H1 (cell line): ENCODE data around the gene AGBL1. TPM values are rescaled to one million over a fixed set of nuclear protein-coding genes. Genes with fewer than 3 reads are reported as not detected.

Experiments used
- CTCF ChIA-PET: fragments of 300-600 bp; sonication (Branson Sonifier 250); formaldehyde crosslinking; loops from one replicate; lab custom pipeline; 2021; ENCODE audit not compliant: partially characterized antibody; lab: Charles Lee
- POLR2A ChIA-PET: fragments of 300-600 bp; sonication (Branson Sonifier 250); formaldehyde crosslinking; loops from one replicate; lab custom pipeline; 2021; ENCODE audit warnings: inconsistent platforms; ENCODE audit not compliant: partially characterized antibody; lab: Charles Lee
- DNase-seq, 2 experiments: peaks; one replicate each; pipeline versions ENCODE4 v3.0.0 to v3.0.0-alpha.2; 2010 to 2022; ENCODE audit warnings: low spot score in 2 of 2, low read depth in 1 of 2, mixed read lengths in 1 of 2
- FAIRE-seq: peaks from 2 replicates; lab custom pipeline; 2011; peaks lifted over from hg19 to GRCh38; lab: Jason Lieb, UNC
- H2AFZ ChIP-seq: 2 replicates; pipeline ENCODE4 v1.8.1; 2012; ENCODE audit warnings: low read length, inconsistent platforms
- H2AK5ac ChIP-seq: 2 replicates; pipeline ENCODE4 v1.6.1; 2013; ENCODE audit warnings: low read depth, low read length
- H2BK120ac ChIP-seq: replicated peaks from 2 replicates; pipeline ENCODE3; 2013; ENCODE audit warnings: low read depth, low read length, inconsistent platforms
- H2BK12ac ChIP-seq: 2 replicates; pipeline ENCODE4 v1.6.1; 2013; ENCODE audit warnings: low read depth, low read length
- H2BK15ac ChIP-seq: 2 replicates; pipeline ENCODE4 v1.6.1; 2013; ENCODE audit warnings: low read length
- H2BK20ac ChIP-seq: 2 replicates; pipeline ENCODE4 v1.6.1; 2013; ENCODE audit warnings: low read length
- H2BK5ac ChIP-seq: 2 replicates; pipeline ENCODE4 v1.6.1; 2013; ENCODE audit warnings: low read depth, low read length
- H3K14ac ChIP-seq: 2 replicates; pipeline ENCODE4 v1.6.1; 2013; ENCODE audit warnings: inconsistent platforms; ENCODE audit not compliant: insufficient read length
- H3K18ac ChIP-seq: 2 replicates; pipeline ENCODE4 v1.6.1; 2013; ENCODE audit warnings: low read length; ENCODE audit errors: extremely low read depth
- H3K23ac ChIP-seq: 2 replicates; pipeline ENCODE4 v1.6.1; 2013; ENCODE audit warnings: inconsistent platforms; ENCODE audit not compliant: insufficient read length
- H3K23me2 ChIP-seq: 2 replicates; pipeline ENCODE4 v1.6.1; 2013; ENCODE audit warnings: low read depth, low read length
- H3K27ac ChIP-seq: 2 replicates; pipeline ENCODE4 v1.6.1; 2011; ENCODE audit warnings: low read depth, low read length, inconsistent platforms
- H3K27me3 ChIP-seq, 4 experiments: replicated peaks in 1 of 4; 1 replicate in 1 of 4; 2 replicates in 3 of 4; pipeline versions ENCODE4 v1.6.1 to v1.8.1; 2011 to 2013; ENCODE audit warnings: low read length in 3 of 4, mild to moderate bottlenecking in 3 of 4, inconsistent platforms in 2 of 4, mixed read lengths in 2 of 4, moderate library complexity in 1 of 4; ENCODE audit not compliant: control insufficient read depth in 3 of 4, insufficient read depth in 3 of 4; ENCODE audit errors: extremely low read depth in 1 of 4
- H3K36me3 ChIP-seq, 4 experiments: 2 replicates each; pipeline versions ENCODE4 v1.6.1 to v1.8.1; 2011 to 2013; ENCODE audit warnings: mild to moderate bottlenecking in 4 of 4, low read length in 3 of 4, moderate library complexity in 2 of 4, control low read depth in 1 of 4, inconsistent platforms in 1 of 4; ENCODE audit not compliant: insufficient read depth in 4 of 4, control insufficient read depth in 2 of 4
- H3K4ac ChIP-seq: replicated peaks from 2 replicates; pipeline ENCODE3; 2013; ENCODE audit warnings: low read length, low read depth, mixed read lengths, inconsistent platforms; ENCODE audit not compliant: insufficient read length
- H3K4me1 ChIP-seq, 4 experiments: replicated peaks in 1 of 4; 1 replicate in 1 of 4; 2 replicates in 3 of 4; pipeline versions ENCODE4 v1.6.1 to v1.8.1; 2011 to 2013; ENCODE audit warnings: low read length in 3 of 4, inconsistent platforms in 2 of 4, mixed read lengths in 1 of 4; ENCODE audit not compliant: insufficient read depth in 4 of 4, control insufficient read depth in 3 of 4
- H3K4me2 ChIP-seq, 2 experiments: 2 replicates each; pipeline versions ENCODE4 v1.6.1 to v1.8.1; 2011 to 2013; ENCODE audit warnings: low read depth in 2 of 2, low read length in 2 of 2, control low read depth in 1 of 2, inconsistent platforms in 1 of 2, mild to moderate bottlenecking in 1 of 2; ENCODE audit not compliant: insufficient read depth in 1 of 2
- H3K4me3 ChIP-seq, 4 experiments: fragments of 200-600, 300-600 bp in 1 of 4; sonication (generic), shearing (Covaris generic), sonication (Bioruptor Twin) in 1 of 4; 2 replicates each; pipeline versions ENCODE4 v1.5.1 to v1.8.1; 2011 to 2016; ENCODE audit warnings: low read length in 4 of 4, low read depth in 3 of 4, control low read depth in 2 of 4, inconsistent platforms in 2 of 4, mild to moderate bottlenecking in 2 of 4, mixed read lengths in 1 of 4, moderate library complexity in 1 of 4; ENCODE audit not compliant: insufficient read depth in 2 of 4; ENCODE audit errors: extremely low read depth in 1 of 4
- H3K56ac ChIP-seq: replicated peaks from 2 replicates; pipeline ENCODE3; 2013; ENCODE audit warnings: low read depth, mild to moderate bottlenecking, mixed read lengths, low read length, inconsistent platforms; ENCODE audit not compliant: insufficient read length
- H3K79me1 ChIP-seq: 2 replicates; pipeline ENCODE4 v1.6.1; 2013; ENCODE audit warnings: low read depth, low read length, control low read depth
- H3K79me2 ChIP-seq, 2 experiments: 2 replicates each; pipeline versions ENCODE4 v1.6.1 to v1.8.1; 2012 to 2013; ENCODE audit warnings: low read length in 2 of 2, mild to moderate bottlenecking in 2 of 2, inconsistent platforms in 1 of 2; ENCODE audit not compliant: insufficient read depth in 2 of 2, control insufficient read depth in 1 of 2
- H3K9ac ChIP-seq, 4 experiments: replicated peaks in 1 of 4; 1 replicate in 1 of 4; 2 replicates in 3 of 4; pipeline versions ENCODE4 v1.6.1 to v1.8.1; 2011 to 2013; ENCODE audit warnings: low read depth in 3 of 4, low read length in 3 of 4, control low read depth in 2 of 4, mild to moderate bottlenecking in 2 of 4, moderate library complexity in 2 of 4, inconsistent platforms in 1 of 4; ENCODE audit errors: extremely low read depth in 1 of 4
- H3K9me3 ChIP-seq, 2 experiments: 2 replicates each; pipeline versions ENCODE4 v1.6.1 to v1.8.1; 2012 to 2013; ENCODE audit warnings: mild to moderate bottlenecking in 2 of 2, moderate library complexity in 2 of 2, control low read depth in 1 of 2, inconsistent platforms in 1 of 2, low read depth in 1 of 2, low read length in 1 of 2, mixed read lengths in 1 of 2; ENCODE audit not compliant: insufficient read depth in 2 of 2
- H4K20me1 ChIP-seq, 2 experiments: replicated peaks in 1 of 2; 2 replicates each; pipeline versions ENCODE3 to v1.8.1; 2011 to 2013; ENCODE audit warnings: inconsistent platforms in 2 of 2, low read length in 2 of 2, mild to moderate bottlenecking in 1 of 2; ENCODE audit not compliant: insufficient read depth in 2 of 2, control insufficient read depth in 1 of 2
- H4K5ac ChIP-seq: 2 replicates; pipeline ENCODE4 v1.6.1; 2013; ENCODE audit warnings: low read length, low read depth, mixed read lengths, inconsistent platforms; ENCODE audit not compliant: insufficient read length
- H4K8ac ChIP-seq: 2 replicates; pipeline ENCODE4 v1.8.0; 2013; ENCODE audit warnings: mild to moderate bottlenecking, moderate library complexity, low read length, inconsistent platforms; ENCODE audit not compliant: insufficient read depth; ENCODE audit errors: extremely low read depth
- H4K91ac ChIP-seq: replicated peaks from 2 replicates; pipeline ENCODE3; 2013; ENCODE audit warnings: low read length, mixed read lengths, inconsistent platforms; ENCODE audit not compliant: insufficient read length
- BRCA1 ChIP-seq: IDR thresholded peaks from 2 replicates; pipeline ENCODE4 v1.6.1; 2012; ENCODE audit warnings: low read depth, low read length, improper control_type of control experiment
- CBX5 ChIP-seq: fragments of 300-800, 300-1000 bp; sonication (generic); IDR thresholded peaks from 2 replicates; pipeline ENCODE4 v1.7.1; 2016; ENCODE audit warnings: antibody characterized with exemption, low read length, low read depth
- CHD1 ChIP-seq: IDR thresholded peaks from 2 replicates; pipeline ENCODE4 v1.6.1; 2012; ENCODE audit warnings: low read depth, low read length, improper control_type of control experiment
- CREB1 ChIP-seq: IDR thresholded peaks from 2 replicates; pipeline ENCODE4 v1.6.1; 2012; ENCODE audit warnings: inconsistent platforms
- GABPA ChIP-seq: IDR thresholded peaks from 2 replicates; pipeline ENCODE4 v1.6.1; 2011; ENCODE audit warnings: mild to moderate bottlenecking, low read length, moderate library complexity, borderline replicate concordance; ENCODE audit not compliant: insufficient read depth
- GTF2F1 ChIP-seq: IDR thresholded peaks from 2 replicates; pipeline ENCODE4 v1.6.1; 2012; ENCODE audit warnings: low read depth, low read length, improper control_type of control experiment, borderline replicate concordance
- JUN ChIP-seq: IDR thresholded peaks from 2 replicates; pipeline ENCODE4 v1.6.1; 2011; ENCODE audit warnings: low read depth, mild to moderate bottlenecking, improper control_type of control experiment, low read length
- MAFK ChIP-seq: IDR thresholded peaks from 2 replicates; pipeline ENCODE4 v1.6.1; 2012; ENCODE audit warnings: low read depth, mild to moderate bottlenecking, improper control_type of control experiment, low read length
- SP1 ChIP-seq: IDR thresholded peaks from 2 replicates; pipeline ENCODE4 v1.6.1; 2011; ENCODE audit warnings: low read depth, low read length
- WGBS, 2 experiments: shearing (Covaris generic) in 1 of 2; methylation state at CpG; one replicate each; pipeline versions ENCODE4 v1.1.6 to v1.1.7; 2013 to 2015; ENCODE audit warnings: low lambda C conversion rate in 2 of 2, mixed read lengths in 2 of 2, inconsistent platforms in 1 of 2, low coverage in 1 of 2, missing lambda C conversion rate in 1 of 2; ENCODE audit not compliant: insufficient replicate concordance in 2 of 2, insufficient coverage in 1 of 2, insufficient read length in 1 of 2; ENCODE audit errors: extremely low coverage in 1 of 2, missing lambda C conversion rate in 1 of 2; 5-methylcytosine and 5-hydroxymethylcytosine counted together
- polyA plus RNA-seq, 7 experiments: library from polyadenylated mRNA; depleted of rRNA in 3 of 7; stranded (reverse) in 5 of 7; unstranded in 2 of 7; fragments of >200 nt in 5 of 7; fragments of 200-250 nt in 2 of 7; gene quantifications; 1 replicate in 5 of 7; 2 replicates in 1 of 7; 4 replicates in 1 of 7; pipeline versions ENCODE4 v1.2.1 to v1.2.3, GENCODE V29; 2011 to 2013; ENCODE audit warnings: missing spikeins in 2 of 7, mixed read lengths in 2 of 7
- total RNA-seq: library from RNA; stranded (reverse); fragmentation: NEBNext Ultra II Directional; extraction: Animal tissue kit (Norgen Biotek cat#: 25700); gene quantifications from 2 replicates; pipeline ENCODE4 v1.2.1, GENCODE V29; 2021
- TF ChIP-seq, protein P1 (sequence below): IDR thresholded peaks from 2 replicates; pipeline ENCODE4 v1.6.1; 2012; ENCODE audit warnings: low read length, inconsistent platforms
- TF ChIP-seq, protein P2 (sequence below): IDR thresholded peaks from 2 replicates; pipeline ENCODE4 v1.6.1; 2012; ENCODE audit warnings: inconsistent platforms

Gene AGBL1
- total and polyA plus RNA-seq, 2 of the 8 experiments (the other 6 are each of a cell fraction or from before 2014, with no cell fraction given): not detected

DNA sequence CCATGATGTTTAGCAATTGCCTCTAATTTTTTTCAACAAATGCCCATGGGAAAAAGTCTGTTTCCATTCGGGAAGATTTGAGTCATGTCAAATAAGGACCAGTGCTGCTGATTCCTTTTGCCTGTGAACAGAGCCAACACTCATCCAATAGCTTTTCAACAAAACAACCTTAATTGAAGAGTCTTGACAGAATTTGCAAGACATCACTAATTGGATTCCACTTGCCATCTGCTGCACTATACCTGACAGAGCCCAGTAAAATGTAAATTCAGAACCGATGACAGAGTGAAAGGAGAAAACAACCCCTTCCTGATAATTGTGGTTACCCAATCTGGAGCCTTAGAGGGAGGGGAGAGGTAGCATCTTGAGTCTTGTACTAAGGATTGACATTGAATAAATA is 426.7 kb downstream of the AGBL1 start:
- ChIA-PET CTCF (interaction anchor here (0.7 to 1.0 kb wide), 2 partner anchors 35 to 118 kb away, joined by 3 read pairs; no protein-coding TSS in a partner anchor), POLR2A (no interaction called here)
- H4K8ac ChIP-seq: no peak overlapping the region
- H3K4me1 ChIP-seq: peaks cover 0 to 3% (median 0%) of the 10 kb centered on the region in 4 experiments; a peak in 1 of 7 replicates
- H3K9me3 ChIP-seq: no peaks in the 10 kb centered on the region
- H2BK12ac ChIP-seq: no peak overlapping the region
- H3K4ac ChIP-seq: no peak overlapping the region
- H3K23me2 ChIP-seq: no peaks in the 10 kb centered on the region
- 94% methylated on average over 2 of the region's 2 CpGs; no CpG with 5 or more reads in 1 of the 2 experiments for WGBS, 2 experiments
- H3K27me3 ChIP-seq: no peaks in the 10 kb centered on the region
- no peaks in the 10 kb centered on the region for H4K20me1 ChIP-seq
- no peak overlapping the region for H2BK15ac ChIP-seq
- FAIRE-seq (no peak), DNase-seq (no peak)
- H3K79me1 ChIP-seq: no peaks in the 10 kb centered on the region
- H3K4me2 ChIP-seq: no peak overlapping the region
- H2BK120ac ChIP-seq: no peak overlapping the region
- no peaks in the 10 kb centered on the region for H3K36me3 ChIP-seq
- no peak overlapping the region for H4K91ac ChIP-seq
- H3K9ac ChIP-seq: no peak overlapping the region
- no peak overlapping the region for H3K56ac ChIP-seq
- no peak overlapping the region for H3K4me3 ChIP-seq
- no peak overlapping the region for H2BK5ac ChIP-seq
- H2BK20ac ChIP-seq: no peak overlapping the region
- H3K23ac ChIP-seq: no peak overlapping the region
- no peak overlapping the region for H3K14ac ChIP-seq
- H2AFZ ChIP-seq: no peak overlapping the region
- H3K27ac ChIP-seq: no peak overlapping the region
- H3K18ac ChIP-seq: no peak overlapping the region
- H4K5ac ChIP-seq: no peak overlapping the region
- H3K79me2 ChIP-seq: no peaks in the 10 kb centered on the region
- no peak overlapping the region for H2AK5ac ChIP-seq
- TF ChIP-seq, protein P1, sequence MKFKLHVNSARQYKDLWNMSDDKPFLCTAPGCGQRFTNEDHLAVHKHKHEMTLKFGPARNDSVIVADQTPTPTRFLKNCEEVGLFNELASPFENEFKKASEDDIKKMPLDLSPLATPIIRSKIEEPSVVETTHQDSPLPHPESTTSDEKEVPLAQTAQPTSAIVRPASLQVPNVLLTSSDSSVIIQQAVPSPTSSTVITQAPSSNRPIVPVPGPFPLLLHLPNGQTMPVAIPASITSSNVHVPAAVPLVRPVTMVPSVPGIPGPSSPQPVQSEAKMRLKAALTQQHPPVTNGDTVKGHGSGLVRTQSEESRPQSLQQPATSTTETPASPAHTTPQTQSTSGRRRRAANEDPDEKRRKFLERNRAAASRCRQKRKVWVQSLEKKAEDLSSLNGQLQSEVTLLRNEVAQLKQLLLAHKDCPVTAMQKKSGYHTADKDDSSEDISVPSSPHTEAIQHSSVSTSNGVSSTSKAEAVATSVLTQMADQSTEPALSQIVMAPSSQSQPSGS: no peak
- TF ChIP-seq SP1 (no peak), GABPA (no peak), GTF2F1 (no peak), BRCA1 (no peak), MAFK (no peak), JUN (no peak), CHD1 (no peak), CBX5 (no peak), CREB1 (no peak)
- TF ChIP-seq, protein P2, sequence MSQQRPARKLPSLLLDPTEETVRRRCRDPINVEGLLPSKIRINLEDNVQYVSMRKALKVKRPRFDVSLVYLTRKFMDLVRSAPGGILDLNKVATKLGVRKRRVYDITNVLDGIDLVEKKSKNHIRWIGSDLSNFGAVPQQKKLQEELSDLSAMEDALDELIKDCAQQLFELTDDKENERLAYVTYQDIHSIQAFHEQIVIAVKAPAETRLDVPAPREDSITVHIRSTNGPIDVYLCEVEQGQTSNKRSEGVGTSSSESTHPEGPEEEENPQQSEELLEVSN: no peak
